RWPE1 (cell line): Measurements from ENCODE around the gene COG2.
"Not testable (repeated sequence)": the region's sequence is repeated elsewhere in the genome, so short reads cannot be mapped to it uniquely, and the experiment has no call there.

Experiments used
- CTCF ChIA-PET: fragments of 350-600 bp; sonication (Branson Sonifier 250); formaldehyde crosslinking; extraction: SDS; loops from one replicate; lab custom pipeline; 2021; lab: Yijun Ruan, JAX
- POLR2A ChIA-PET: fragments of 400-600 bp; formaldehyde crosslinking; extraction: SDS; loops from one replicate; lab custom pipeline; 2020; ENCODE audit warnings: antibody characterized with exemption; ENCODE audit not compliant: low non-redundant PET; lab: Yijun Ruan, JAX
- DNase-seq: peaks from one replicate; pipeline ENCODE4 v3.0.0; 2012; ENCODE audit warnings: low spot score
- H3K27ac ChIP-seq: fragments of 450-650 bp; 2 replicates; pipeline ENCODE4 v1.5.1; 2017
- CTCF ChIP-seq: fragments of 450-650 bp; conservative IDR thresholded peaks from 2 replicates; pipeline ENCODE4 v1.5.1; 2017; ENCODE audit warnings: low read depth, mild to moderate bottlenecking

COG2 gene

GRCh38 chr1:230694464-230694863 is 52.2 kb downstream of the COG2 start:
- no peak overlapping the region for H3K27ac ChIP-seq
- ChIA-PET POLR2A (no interaction called here), CTCF (interaction anchor here (0.6 kb wide), 1 partner anchor 80 kb away, joined by 3 read pairs; no protein-coding TSS in a partner anchor)
- DNase-seq, result no peak
- TF ChIP-seq CTCF, result no peak

- no peak for TF ChIP-seq CTCF
- no peak overlapping the region for H3K27ac ChIP-seq
- ChIA-PET POLR2A (no interaction called here), CTCF (no interaction called here)
- no peak for DNase-seq
Observed at GRCh38 chr1:230694991-230695390, 52.7 kb downstream of the COG2 start.

GRCh38 chr1:230696218-230696617 is 53.9 kb downstream of the COG2 start:
- CTCF ChIA-PET, result no interaction called here
- no peak for TF ChIP-seq CTCF
- POLR2A ChIA-PET, result no interaction called here
- DNase-seq, result no peak
- H3K27ac ChIP-seq, result no peak overlapping the region

- CTCF ChIA-PET, result no interaction called here
- DNase-seq, result no peak
- no peak for TF ChIP-seq CTCF
Observed at GRCh38 chr1:230696722-230697437, 54.6 kb downstream of the COG2 start.

GRCh38 chr1:230698130-230698529 is 55.8 kb downstream of the COG2 start:
- TF ChIP-seq CTCF, result no peak
- DNase-seq, result no peak
- ChIA-PET CTCF (no interaction called here), POLR2A (no interaction called here)
- H3K27ac ChIP-seq, result no peak overlapping the region

More at GRCh38 chr1:230696722-230697437, 54.6 kb downstream of the COG2 start:
- no peak overlapping the region for H3K27ac ChIP-seq
- POLR2A ChIA-PET, result no interaction called here

- CTCF ChIA-PET, H3K27ac ChIP-seq, POLR2A ChIA-PET, DNase-seq: not testable (repeated sequence)
Observed at GRCh38 chr1:230698964-230699363, 56.7 kb downstream of the COG2 start.

GRCh38 chr1:230699716-230700115 is 57.4 kb downstream of the COG2 start:
- POLR2A ChIA-PET, result no interaction called here
- CTCF ChIA-PET, result interaction anchor here (0.6 kb wide), 1 partner anchor 53 kb away, joined by 3 read pairs; no protein-coding TSS in a partner anchor
- no peak for DNase-seq
- TF ChIP-seq CTCF, result no peak
- no peak overlapping the region for H3K27ac ChIP-seq
